SK-N-SH treated with all-trans-retinoic acid at 6 μM for 48 hours (cell line): ENCODE results near the gene ERO1B.
"Not testable (repeated sequence)": the region's sequence is repeated elsewhere in the genome, so short reads cannot be mapped to it uniquely, and the experiment has no call there.

Experiments used
- ATAC-seq: fragments of 200-7000 bp; cut with Tn5 transposase; 3 replicates; pipeline ENCODE4 v1.9.1; 2020; ENCODE audit warnings: mild to moderate bottlenecking, moderate library complexity
- ARNTL ChIP-seq: fragments of 450-650 bp; formaldehyde crosslinking; IDR thresholded peaks from 2 replicates; pipeline ENCODE4 v1.5.0; 2020; ENCODE audit warnings: low read depth, mild to moderate bottlenecking, moderate library complexity, borderline replicate concordance
- BACH2 ChIP-seq: fragments of 250-450 bp; sonication (Bioruptor Pico); IDR thresholded peaks from 2 replicates; pipeline ENCODE4 v1.9.0; 2021; ENCODE audit warnings: mild to moderate bottlenecking, borderline replicate concordance
- CSDC2 ChIP-seq: fragments of 250-450 bp; sonication (Bioruptor Pico); IDR thresholded peaks from 2 replicates; pipeline ENCODE4 v1.5.0; 2020; ENCODE audit warnings: mild to moderate bottlenecking, moderate library complexity
- ESRRG ChIP-seq: fragments of 250-450 bp; sonication (Bioruptor Pico); IDR thresholded peaks from 2 replicates; pipeline ENCODE4 v1.6.1; 2021; ENCODE audit warnings: mild to moderate bottlenecking
- GLIS3 ChIP-seq: fragments of 250-450 bp; sonication (Bioruptor Pico); IDR thresholded peaks from 2 replicates; pipeline ENCODE4 v1.5.0; 2020; ENCODE audit warnings: mild to moderate bottlenecking, moderate library complexity
- RARB ChIP-seq: fragments of 250-450 bp; sonication (Bioruptor Pico); IDR thresholded peaks from 2 replicates; pipeline ENCODE4 v1.8.0; 2021; ENCODE audit warnings: mild to moderate bottlenecking, moderate library complexity
- TCF4 ChIP-seq: fragments of 250-450 bp; sonication (Bioruptor Pico); IDR thresholded peaks from 2 replicates; pipeline ENCODE4 v1.8.0; 2021; ENCODE audit warnings: mild to moderate bottlenecking, moderate library complexity, borderline replicate concordance
- TOX ChIP-seq: fragments of 250-450 bp; sonication (Bioruptor Pico); IDR thresholded peaks from 2 replicates; pipeline ENCODE4 v1.8.0; 2021; ENCODE audit warnings: mild to moderate bottlenecking, moderate library complexity, borderline replicate concordance
- ZC3H10 ChIP-seq: fragments of 250-450 bp; sonication (Bioruptor Pico); IDR thresholded peaks from 2 replicates; pipeline ENCODE4 v1.5.1; 2021; ENCODE audit warnings: mild to moderate bottlenecking, moderate library complexity
- ZFP3 ChIP-seq: fragments of 250-450 bp; sonication (Bioruptor Pico); IDR thresholded peaks from 2 replicates; pipeline ENCODE4 v1.5.0; 2020; ENCODE audit warnings: mild to moderate bottlenecking, moderate library complexity
- ZNF565 ChIP-seq: fragments of 450-650 bp; formaldehyde crosslinking; conservative IDR thresholded peaks from 2 replicates; pipeline ENCODE4 v1.5.0; 2020; ENCODE audit warnings: low read depth, mild to moderate bottlenecking, moderate library complexity
- ZNF70 ChIP-seq: fragments of 450-650 bp; formaldehyde crosslinking; IDR thresholded peaks from 2 replicates; pipeline ENCODE4 v1.5.0; 2020; ENCODE audit warnings: mild to moderate bottlenecking, moderate library complexity
- ZNF8 ChIP-seq: fragments of 450-650 bp; formaldehyde crosslinking; IDR thresholded peaks from 2 replicates; pipeline ENCODE4 v1.5.0; 2020; ENCODE audit warnings: mild to moderate bottlenecking, moderate library complexity
- TF ChIP-seq, protein P1 (sequence below): fragments of 250-450 bp; sonication (Bioruptor Pico); IDR thresholded peaks from 2 replicates; pipeline ENCODE4 v1.5.0; 2020; ENCODE audit warnings: mild to moderate bottlenecking, moderate library complexity
- TF ChIP-seq, protein P2 (sequence below): fragments of 250-450 bp; sonication (Bioruptor Pico); IDR thresholded peaks from 2 replicates; pipeline ENCODE4 v1.8.0; 2020; ENCODE audit warnings: mild to moderate bottlenecking, moderate library complexity, borderline replicate concordance
- TF ChIP-seq, protein P3 (sequence below): fragments of 250-450 bp; sonication (Bioruptor Pico); IDR thresholded peaks from 2 replicates; pipeline ENCODE4 v1.5.1; 2020; ENCODE audit warnings: low read depth, mild to moderate bottlenecking, moderate library complexity
- TF ChIP-seq, protein P4 (sequence below): fragments of 250-450 bp; sonication (Bioruptor Pico); IDR thresholded peaks from 2 replicates; pipeline ENCODE4 v1.5.1; 2021; ENCODE audit warnings: mild to moderate bottlenecking, moderate library complexity

ERO1B gene

DNA sequence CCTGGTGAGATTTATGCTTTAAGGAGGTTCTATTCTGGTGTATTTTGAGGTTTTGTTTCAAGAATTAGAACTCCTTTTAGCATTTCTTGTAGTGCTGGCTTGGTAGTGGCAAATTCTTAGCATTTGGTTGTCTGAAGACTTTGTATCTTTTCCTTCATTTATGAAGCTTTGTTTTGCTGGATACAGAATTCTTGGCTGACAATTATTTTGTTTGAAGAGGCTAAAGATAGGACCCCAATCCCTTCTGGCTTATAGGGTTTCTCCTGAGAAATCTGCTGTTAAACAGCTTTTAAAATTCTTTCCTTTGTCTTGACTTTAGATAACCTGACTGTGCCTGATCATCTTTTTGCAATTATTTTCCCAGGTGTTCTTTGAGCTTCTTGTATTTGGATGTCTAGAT is 80.8 kb downstream of the ERO1B start:
- no peak for ATAC-seq
- no peak for TF ChIP-seq CSDC2
- TF ChIP-seq BACH2 = no peak

DNA sequence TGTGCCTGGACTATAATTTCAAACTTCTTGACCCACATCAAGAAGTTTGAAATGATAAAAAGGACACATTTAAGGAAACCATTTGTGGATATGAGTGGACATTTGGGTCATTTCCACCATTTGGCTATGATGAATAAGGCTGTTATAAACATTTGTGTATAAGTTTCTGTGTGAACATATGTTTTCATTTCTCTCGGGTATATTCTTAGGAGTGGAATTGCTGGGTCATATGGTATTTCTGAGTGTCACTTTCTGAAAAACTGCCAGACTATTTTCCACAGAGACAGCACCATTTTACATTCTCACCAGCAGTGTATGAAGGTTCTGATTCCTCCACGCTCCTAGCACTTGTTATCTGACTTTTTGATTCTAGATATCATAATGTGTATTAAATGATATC is 88.6 kb downstream of the ERO1B start:
- ATAC-seq = no peak
- TF ChIP-seq, protein P1, sequence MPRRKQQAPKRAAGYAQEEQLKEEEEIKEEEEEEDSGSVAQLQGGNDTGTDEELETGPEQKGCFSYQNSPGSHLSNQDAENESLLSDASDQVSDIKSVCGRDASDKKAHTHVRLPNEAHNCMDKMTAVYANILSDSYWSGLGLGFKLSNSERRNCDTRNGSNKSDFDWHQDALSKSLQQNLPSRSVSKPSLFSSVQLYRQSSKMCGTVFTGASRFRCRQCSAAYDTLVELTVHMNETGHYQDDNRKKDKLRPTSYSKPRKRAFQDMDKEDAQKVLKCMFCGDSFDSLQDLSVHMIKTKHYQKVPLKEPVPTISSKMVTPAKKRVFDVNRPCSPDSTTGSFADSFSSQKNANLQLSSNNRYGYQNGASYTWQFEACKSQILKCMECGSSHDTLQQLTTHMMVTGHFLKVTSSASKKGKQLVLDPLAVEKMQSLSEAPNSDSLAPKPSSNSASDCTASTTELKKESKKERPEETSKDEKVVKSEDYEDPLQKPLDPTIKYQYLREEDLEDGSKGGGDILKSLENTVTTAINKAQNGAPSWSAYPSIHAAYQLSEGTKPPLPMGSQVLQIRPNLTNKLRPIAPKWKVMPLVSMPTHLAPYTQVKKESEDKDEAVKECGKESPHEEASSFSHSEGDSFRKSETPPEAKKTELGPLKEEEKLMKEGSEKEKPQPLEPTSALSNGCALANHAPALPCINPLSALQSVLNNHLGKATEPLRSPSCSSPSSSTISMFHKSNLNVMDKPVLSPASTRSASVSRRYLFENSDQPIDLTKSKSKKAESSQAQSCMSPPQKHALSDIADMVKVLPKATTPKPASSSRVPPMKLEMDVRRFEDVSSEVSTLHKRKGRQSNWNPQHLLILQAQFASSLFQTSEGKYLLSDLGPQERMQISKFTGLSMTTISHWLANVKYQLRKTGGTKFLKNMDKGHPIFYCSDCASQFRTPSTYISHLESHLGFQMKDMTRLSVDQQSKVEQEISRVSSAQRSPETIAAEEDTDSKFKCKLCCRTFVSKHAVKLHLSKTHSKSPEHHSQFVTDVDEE (CRISPR knock-in tag) = no peak
- no peak for TF ChIP-seq ZNF565
- TF ChIP-seq, protein P2, sequence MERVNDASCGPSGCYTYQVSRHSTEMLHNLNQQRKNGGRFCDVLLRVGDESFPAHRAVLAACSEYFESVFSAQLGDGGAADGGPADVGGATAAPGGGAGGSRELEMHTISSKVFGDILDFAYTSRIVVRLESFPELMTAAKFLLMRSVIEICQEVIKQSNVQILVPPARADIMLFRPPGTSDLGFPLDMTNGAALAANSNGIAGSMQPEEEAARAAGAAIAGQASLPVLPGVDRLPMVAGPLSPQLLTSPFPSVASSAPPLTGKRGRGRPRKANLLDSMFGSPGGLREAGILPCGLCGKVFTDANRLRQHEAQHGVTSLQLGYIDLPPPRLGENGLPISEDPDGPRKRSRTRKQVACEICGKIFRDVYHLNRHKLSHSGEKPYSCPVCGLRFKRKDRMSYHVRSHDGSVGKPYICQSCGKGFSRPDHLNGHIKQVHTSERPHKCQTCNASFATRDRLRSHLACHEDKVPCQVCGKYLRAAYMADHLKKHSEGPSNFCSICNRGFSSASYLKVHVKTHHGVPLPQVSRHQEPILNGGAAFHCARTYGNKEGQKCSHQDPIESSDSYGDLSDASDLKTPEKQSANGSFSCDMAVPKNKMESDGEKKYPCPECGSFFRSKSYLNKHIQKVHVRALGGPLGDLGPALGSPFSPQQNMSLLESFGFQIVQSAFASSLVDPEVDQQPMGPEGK (CRISPR knock-in tag) = no peak
- TF ChIP-seq ARNTL = no peak
- TF ChIP-seq, protein P3, sequence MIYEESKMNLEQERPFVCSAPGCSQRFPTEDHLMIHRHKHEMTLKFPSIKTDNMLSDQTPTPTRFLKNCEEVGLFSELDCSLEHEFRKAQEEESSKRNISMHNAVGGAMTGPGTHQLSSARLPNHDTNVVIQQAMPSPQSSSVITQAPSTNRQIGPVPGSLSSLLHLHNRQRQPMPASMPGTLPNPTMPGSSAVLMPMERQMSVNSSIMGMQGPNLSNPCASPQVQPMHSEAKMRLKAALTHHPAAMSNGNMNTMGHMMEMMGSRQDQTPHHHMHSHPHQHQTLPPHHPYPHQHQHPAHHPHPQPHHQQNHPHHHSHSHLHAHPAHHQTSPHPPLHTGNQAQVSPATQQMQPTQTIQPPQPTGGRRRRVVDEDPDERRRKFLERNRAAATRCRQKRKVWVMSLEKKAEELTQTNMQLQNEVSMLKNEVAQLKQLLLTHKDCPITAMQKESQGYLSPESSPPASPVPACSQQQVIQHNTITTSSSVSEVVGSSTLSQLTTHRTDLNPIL = no peak
- no peak for TF ChIP-seq TOX (CRISPR knock-in tag)
- no peak for TF ChIP-seq ZFP3 (CRISPR knock-in tag)
- TF ChIP-seq RARB = no peak

DNA sequence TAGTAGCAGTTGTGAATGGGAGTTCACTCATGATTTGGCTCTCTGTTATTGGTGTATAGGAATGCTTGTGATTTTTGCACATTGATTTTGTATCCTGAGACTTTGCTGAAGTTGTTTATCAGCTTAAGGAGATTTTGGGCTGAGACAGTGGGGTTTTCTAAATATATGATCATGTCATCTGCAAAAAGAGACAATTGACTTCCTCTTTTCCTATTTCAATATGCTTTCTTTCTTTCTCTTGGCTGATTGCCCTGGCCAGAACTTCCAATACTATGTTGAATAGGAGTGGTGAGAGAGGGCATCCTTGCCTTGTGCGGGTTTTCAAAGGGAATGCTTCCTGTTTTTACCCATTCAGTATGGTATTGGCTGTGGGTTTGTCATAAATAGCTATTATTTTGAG is 93.7 kb downstream of the ERO1B start:
- ATAC-seq = not testable (repeated sequence)

DNA sequence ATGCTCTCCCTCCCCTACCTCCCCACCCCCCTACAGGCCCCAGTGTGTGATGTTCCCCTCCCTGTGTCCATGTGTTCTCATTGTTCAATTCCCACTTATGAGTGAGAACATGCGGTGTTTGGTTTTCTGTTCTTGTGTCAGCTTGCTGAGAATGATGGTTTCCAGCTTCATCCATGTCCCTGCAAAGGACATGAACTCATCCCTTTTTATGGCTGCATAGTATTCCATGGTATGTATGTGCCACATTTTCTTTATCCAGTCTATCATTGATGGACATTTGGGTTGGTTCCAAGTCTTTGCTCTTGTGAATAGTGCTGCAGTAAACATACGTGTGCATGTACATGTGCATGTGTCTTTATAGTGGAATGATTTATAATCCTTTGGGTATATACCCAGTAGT is 95.3 kb downstream of the ERO1B start:
- ATAC-seq = not testable (repeated sequence)

DNA sequence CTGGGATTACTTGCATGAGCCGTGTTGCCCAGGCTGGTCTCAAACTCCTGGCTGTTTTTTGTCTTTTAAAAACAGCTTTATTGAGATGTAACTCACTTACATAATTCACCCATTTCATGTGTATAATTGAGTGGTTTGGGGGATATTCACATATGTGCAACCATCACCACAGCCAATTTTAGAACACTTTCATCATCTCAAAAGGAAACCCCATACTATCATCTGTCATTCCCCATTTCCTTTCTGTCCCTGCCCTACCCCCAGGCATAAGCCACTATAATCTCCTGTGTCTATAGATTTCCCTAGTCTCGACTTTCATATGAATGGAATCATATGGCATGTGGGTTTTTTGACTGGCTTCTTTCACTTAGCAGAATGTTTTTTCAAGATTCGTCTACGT is 96.1 kb downstream of the ERO1B start:
- ATAC-seq = no peak
- no peak for TF ChIP-seq ZC3H10
- TF ChIP-seq, protein P1 (CRISPR knock-in tag) = no peak
- no peak for TF ChIP-seq GLIS3
- no peak for TF ChIP-seq ESRRG (CRISPR knock-in tag)
- TF ChIP-seq, protein P4, sequence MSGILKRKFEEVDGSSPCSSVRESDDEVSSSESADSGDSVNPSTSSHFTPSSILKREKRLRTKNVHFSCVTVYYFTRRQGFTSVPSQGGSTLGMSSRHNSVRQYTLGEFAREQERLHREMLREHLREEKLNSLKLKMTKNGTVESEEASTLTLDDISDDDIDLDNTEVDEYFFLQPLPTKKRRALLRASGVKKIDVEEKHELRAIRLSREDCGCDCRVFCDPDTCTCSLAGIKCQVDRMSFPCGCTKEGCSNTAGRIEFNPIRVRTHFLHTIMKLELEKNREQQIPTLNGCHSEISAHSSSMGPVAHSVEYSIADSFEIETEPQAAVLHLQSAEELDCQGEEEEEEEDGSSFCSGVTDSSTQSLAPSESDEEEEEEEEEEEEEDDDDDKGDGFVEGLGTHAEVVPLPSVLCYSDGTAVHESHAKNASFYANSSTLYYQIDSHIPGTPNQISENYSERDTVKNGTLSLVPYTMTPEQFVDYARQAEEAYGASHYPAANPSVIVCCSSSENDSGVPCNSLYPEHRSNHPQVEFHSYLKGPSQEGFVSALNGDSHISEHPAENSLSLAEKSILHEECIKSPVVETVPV (CRISPR knock-in tag) = no peak
- TF ChIP-seq BACH2 = no peak
- no peak for TF ChIP-seq RARB

DNA sequence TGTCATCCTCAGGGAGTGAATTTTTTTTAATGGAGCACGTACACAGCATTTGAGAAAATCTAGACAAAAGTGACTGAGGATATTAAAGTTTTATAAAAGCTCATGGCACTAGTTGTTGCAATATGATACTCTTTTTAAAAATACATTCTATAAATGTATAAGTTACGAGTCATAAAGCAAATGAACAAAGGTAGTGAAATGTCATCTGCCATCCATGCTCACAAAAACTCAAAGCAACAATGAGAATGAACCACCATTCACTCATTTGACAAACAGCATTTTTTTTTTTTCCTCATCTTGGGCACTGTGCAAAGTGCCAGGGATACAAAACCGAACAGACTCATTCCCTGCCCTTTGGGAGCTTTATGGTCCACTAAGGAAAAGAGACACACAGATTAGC is 100.7 kb downstream of the ERO1B start:
- ATAC-seq = peak; percentile 70
- TF ChIP-seq BACH2 (no peak), GLIS3 (no peak), CSDC2 (no peak), TCF4 (CRISPR knock-in tag) (no peak), ZNF8 (CRISPR knock-in tag) (no peak), ZNF70 (no peak), ARNTL (no peak), ZC3H10 (no peak)
- TF ChIP-seq, protein P3 = no peak
- TF ChIP-seq, protein P2 (CRISPR knock-in tag) = no peak
